Fibroblast of upper back skin (primary cell): ENCODE data around the gene TBX1.
"Not testable (repeated sequence)": the region's sequence is repeated elsewhere in the genome, so short reads cannot be mapped to it uniquely, and the experiment has no call there.

Source experiments
- DNase-seq: peaks from one replicate; pipeline ENCODE4 v3.0.0-alpha.2; 2013

The TBX1 gene

GRCh38 chr22:19723232-19723982 is 37.2 kb upstream of the TBX1 start, which contains the start of gene GP1BB:
GP1BB (plus strand) TSS chr22:19723539; CDS start chr22:19723570, 31 bp downstream.
- DNase-seq = no peak

- no peak for DNase-seq
These were observed 36.4 kb upstream of the TBX1 start for GRCh38 chr22:19723983-19724827.

GRCh38 chr22:19724927-19725661 is 35.5 kb upstream of the TBX1 start:
- no peak for DNase-seq

- not testable (repeated sequence) for DNase-seq
These were observed 34.4 kb upstream of the TBX1 start for GRCh38 chr22:19726064-19726788.

GRCh38 chr22:19727310-19728150 is 33.0 kb upstream of the TBX1 start:
- DNase-seq = no peak

- DNase-seq = no peak
These were observed 32.3 kb upstream of the TBX1 start for GRCh38 chr22:19728271-19728670.

GRCh38 chr22:19728836-19729235 is 31.7 kb upstream of the TBX1 start:
- DNase-seq = no peak

- DNase-seq = no peak
These were observed 31.1 kb upstream of the TBX1 start for GRCh38 chr22:19729507-19729906.

- DNase-seq = no peak
These were observed 30.4 kb upstream of the TBX1 start for GRCh38 chr22:19730198-19730597.

GRCh38 chr22:19730655-19731360 is 29.8 kb upstream of the TBX1 start:
- peak; percentile 72 for DNase-seq

- DNase-seq = no peak
These were observed 29.0 kb upstream of the TBX1 start for GRCh38 chr22:19731361-19732135.

- no peak for DNase-seq
These were observed 28.0 kb upstream of the TBX1 start for GRCh38 chr22:19732403-19733113.

GRCh38 chr22:19733755-19734154 is 26.8 kb upstream of the TBX1 start:
- no peak for DNase-seq

- no peak for DNase-seq
These were observed 26.4 kb upstream of the TBX1 start for GRCh38 chr22:19734163-19734562.

GRCh38 chr22:19734837-19735382 is 25.7 kb upstream of the TBX1 start:
- no peak for DNase-seq

GRCh38 chr22:19735665-19736510 is 24.7 kb upstream of the TBX1 start:
- no peak for DNase-seq

- no peak for DNase-seq
These were observed 22.5 kb upstream of the TBX1 start for GRCh38 chr22:19737846-19738663.
